ENCODE measurements around the gene APPBP2. TPM values are rescaled to one million over a fixed set of nuclear protein-coding genes. Genes with fewer than 3 reads are reported as not detected.
"Not testable (repeated sequence)": the region's sequence is repeated elsewhere in the genome, so short reads cannot be mapped to it uniquely, and the experiment has no call there.

APPBP2 gene
- total and polyA plus RNA-seq, 2 donors from 2014 or later, result 10.9 to 44.4 TPM

DNA sequence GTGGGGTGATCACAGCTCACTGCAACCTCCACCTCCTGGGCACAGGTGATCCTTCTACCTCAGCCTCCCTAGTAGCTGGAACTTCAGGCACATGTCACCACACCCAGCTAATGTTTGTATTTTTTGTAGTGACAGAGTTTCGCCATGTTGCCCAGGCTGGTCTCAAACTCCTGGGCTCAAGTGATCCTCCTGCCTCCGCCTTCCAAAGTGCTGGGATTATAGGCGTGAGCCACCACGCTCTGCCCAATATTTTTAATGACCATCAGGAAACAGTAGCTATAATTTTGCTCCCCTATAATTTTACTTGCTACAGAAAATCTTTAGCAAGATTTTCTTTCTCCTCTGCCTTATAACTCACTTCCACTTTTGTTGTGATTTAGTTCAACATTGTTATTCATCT is 29.7 kb upstream of the APPBP2 start:
- intact Hi-C loops (cut with DNase I), result no loop called here
- H3K4me3 ChIP-seq (ENCODE audit: low read length in 3 of 3), result no peak overlapping the region
- H3K27me3 ChIP-seq (ENCODE audit: control insufficient read depth, insufficient read depth, low read length), result no peaks in the 10 kb centered on the region
- DNase-seq, result no peak
- H3K36me3 ChIP-seq (ENCODE audit: control insufficient read depth in 2 of 3, insufficient read depth in 3 of 3, low read length in 3 of 3), result no peaks in the 10 kb centered on the region
- FAIRE-seq, result no peak
- no peaks in the 10 kb centered on the region for H3K4me1 ChIP-seq (ENCODE audit: control insufficient read depth in 2 of 3, insufficient read depth in 2 of 3, low read depth in 1 of 3, low read length in 3 of 3)
- H3K9me3 ChIP-seq (ENCODE audit: control insufficient read depth in 2 of 3, insufficient read depth in 1 of 3, low read length in 3 of 3), result peaks cover 0 to 5% (median 0%) of the 10 kb centered on the region in 3 donors
- TF ChIP-seq, protein P1, sequence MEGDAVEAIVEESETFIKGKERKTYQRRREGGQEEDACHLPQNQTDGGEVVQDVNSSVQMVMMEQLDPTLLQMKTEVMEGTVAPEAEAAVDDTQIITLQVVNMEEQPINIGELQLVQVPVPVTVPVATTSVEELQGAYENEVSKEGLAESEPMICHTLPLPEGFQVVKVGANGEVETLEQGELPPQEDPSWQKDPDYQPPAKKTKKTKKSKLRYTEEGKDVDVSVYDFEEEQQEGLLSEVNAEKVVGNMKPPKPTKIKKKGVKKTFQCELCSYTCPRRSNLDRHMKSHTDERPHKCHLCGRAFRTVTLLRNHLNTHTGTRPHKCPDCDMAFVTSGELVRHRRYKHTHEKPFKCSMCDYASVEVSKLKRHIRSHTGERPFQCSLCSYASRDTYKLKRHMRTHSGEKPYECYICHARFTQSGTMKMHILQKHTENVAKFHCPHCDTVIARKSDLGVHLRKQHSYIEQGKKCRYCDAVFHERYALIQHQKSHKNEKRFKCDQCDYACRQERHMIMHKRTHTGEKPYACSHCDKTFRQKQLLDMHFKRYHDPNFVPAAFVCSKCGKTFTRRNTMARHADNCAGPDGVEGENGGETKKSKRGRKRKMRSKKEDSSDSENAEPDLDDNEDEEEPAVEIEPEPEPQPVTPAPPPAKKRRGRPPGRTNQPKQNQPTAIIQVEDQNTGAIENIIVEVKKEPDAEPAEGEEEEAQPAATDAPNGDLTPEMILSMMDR (IDR thresholded peaks at IDR 0.05; ENCODE audit: borderline replicate concordance, extremely low read depth, insufficient read depth), result no peak
- H3K9ac ChIP-seq (ENCODE audit: low read length in 3 of 3), result no peak overlapping the region
- H3K27ac ChIP-seq (ENCODE audit: low read depth in 2 of 2, low read length in 2 of 2), result no peak overlapping the region

DNA sequence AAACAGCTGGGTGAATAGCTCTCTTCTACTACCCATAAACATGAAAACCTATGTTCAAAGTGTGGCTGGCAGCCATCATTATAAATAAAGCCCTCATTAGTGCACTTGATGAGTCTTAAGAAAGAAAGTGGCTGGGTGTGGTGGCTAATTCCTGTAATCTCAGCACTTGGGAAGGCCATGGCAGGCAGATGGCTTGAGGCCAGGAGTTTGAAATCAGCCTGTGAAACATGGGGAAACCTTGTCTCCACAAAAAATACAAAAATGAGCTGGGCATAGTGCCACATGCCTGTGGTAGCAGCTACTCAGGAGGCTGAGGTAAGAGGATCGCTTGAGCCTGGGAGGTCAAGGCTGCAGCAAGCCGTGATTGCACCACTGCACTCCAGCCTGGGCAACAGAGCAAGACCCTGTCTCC is 28.3 kb upstream of the APPBP2 start:
- intact Hi-C loops (cut with DNase I), result no loop called here
- Histone ChIP-seq H3K36me3 (ENCODE audit: control insufficient read depth in 2 of 3, insufficient read depth in 3 of 3, low read length in 3 of 3) (no peaks in the 10 kb centered on the region), H3K9me3 (ENCODE audit: control insufficient read depth in 2 of 3, insufficient read depth in 1 of 3, low read length in 3 of 3) (peaks cover 0 to 5% (median 0%) of the 10 kb centered on the region in 3 donors), H3K27me3 (ENCODE audit: control insufficient read depth, insufficient read depth, low read length) (no peaks in the 10 kb centered on the region), H3K4me1 (ENCODE audit: control insufficient read depth in 2 of 3, insufficient read depth in 2 of 3, low read depth in 1 of 3, low read length in 3 of 3) (no peaks in the 10 kb centered on the region), H3K4me3 (ENCODE audit: low read length in 3 of 3) (no peak overlapping the region), H3K27ac (ENCODE audit: low read depth in 2 of 2, low read length in 2 of 2) (no peak overlapping the region), H3K9ac (ENCODE audit: low read length in 3 of 3) (peak overlapping the region in 1 of 3 donors; percentile 19)
- DNase-seq (no peak), FAIRE-seq (no peak)
- TF ChIP-seq, protein P1 (IDR thresholded peaks at IDR 0.05; ENCODE audit: borderline replicate concordance, extremely low read depth, insufficient read depth), result no peak

DNA sequence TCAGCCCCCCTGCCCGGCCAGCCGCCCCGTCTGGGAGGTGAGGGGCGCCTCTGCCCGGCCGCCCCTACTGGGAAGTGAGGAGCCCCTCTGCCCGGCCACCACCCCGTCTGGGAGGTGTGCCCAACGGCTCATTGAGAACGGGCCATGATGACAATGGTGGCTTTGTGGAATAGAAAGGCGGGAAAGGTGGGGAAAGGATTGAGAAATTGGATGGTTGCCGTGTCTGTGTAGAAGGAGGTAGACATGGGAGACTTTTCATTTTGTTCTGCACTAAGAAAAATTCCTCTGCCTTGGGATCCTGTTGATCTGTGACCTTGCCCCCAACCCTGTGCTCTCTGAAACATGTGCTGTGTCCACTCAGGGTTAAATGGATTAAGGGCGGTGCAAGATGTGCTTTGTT is 26.2 kb upstream of the APPBP2 start:
- H3K9ac ChIP-seq (ENCODE audit: low read length in 3 of 3); intact Hi-C loops (cut with DNase I); FAIRE-seq; H3K9me3 ChIP-seq (ENCODE audit: control insufficient read depth in 2 of 3, insufficient read depth in 1 of 3, low read length in 3 of 3); H3K36me3 ChIP-seq (ENCODE audit: control insufficient read depth in 2 of 3, insufficient read depth in 3 of 3, low read length in 3 of 3); H3K27ac ChIP-seq (ENCODE audit: low read depth in 2 of 2, low read length in 2 of 2); H3K4me3 ChIP-seq (ENCODE audit: low read length in 3 of 3); H3K4me1 ChIP-seq (ENCODE audit: control insufficient read depth in 2 of 3, insufficient read depth in 2 of 3, low read depth in 1 of 3, low read length in 3 of 3); H3K27me3 ChIP-seq (ENCODE audit: control insufficient read depth, insufficient read depth, low read length); DNase-seq: not testable (repeated sequence)

DNA sequence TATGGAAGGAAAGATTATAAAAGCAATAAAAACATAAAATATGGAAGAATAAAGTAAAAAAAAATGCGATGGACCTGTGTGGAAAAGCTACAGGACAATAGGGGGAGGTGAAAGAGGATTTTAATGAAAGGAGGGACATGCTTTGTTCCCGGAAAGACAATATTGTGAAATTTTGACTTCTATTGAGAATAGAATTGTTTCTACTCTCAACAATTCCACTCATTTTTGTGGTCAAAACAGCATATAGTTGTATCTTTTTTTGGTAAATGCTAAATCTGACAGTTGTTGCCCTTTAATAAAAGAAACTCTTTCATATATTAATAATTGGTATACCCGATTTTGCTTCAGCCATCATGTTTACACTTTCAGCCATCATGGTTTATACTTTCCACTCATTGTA is 22.9 kb upstream of the APPBP2 start:
- no peak for FAIRE-seq
- no peak overlapping the region for H3K27ac ChIP-seq (ENCODE audit: low read depth in 2 of 2, low read length in 2 of 2)
- H3K9ac ChIP-seq (ENCODE audit: low read length in 3 of 3), result no peak overlapping the region
- DNase-seq, result no peak
- H3K4me1 ChIP-seq (ENCODE audit: control insufficient read depth in 2 of 3, insufficient read depth in 2 of 3, low read depth in 1 of 3, low read length in 3 of 3), result no peaks in the 10 kb centered on the region
- H3K4me3 ChIP-seq (ENCODE audit: low read length in 3 of 3), result no peak overlapping the region
- intact Hi-C loops (cut with DNase I), result no loop called here
- no peaks in the 10 kb centered on the region for H3K27me3 ChIP-seq (ENCODE audit: control insufficient read depth, insufficient read depth, low read length)
- TF ChIP-seq, protein P1 (IDR thresholded peaks at IDR 0.05; ENCODE audit: borderline replicate concordance, extremely low read depth, insufficient read depth), result no peak
- H3K9me3 ChIP-seq (ENCODE audit: control insufficient read depth in 2 of 3, insufficient read depth in 1 of 3, low read length in 3 of 3), result no peaks in the 10 kb centered on the region
- no peaks in the 10 kb centered on the region for H3K36me3 ChIP-seq (ENCODE audit: control insufficient read depth in 2 of 3, insufficient read depth in 3 of 3, low read length in 3 of 3)
